ENCODE data around the gene CITED4.

The CITED4 gene

DNA sequence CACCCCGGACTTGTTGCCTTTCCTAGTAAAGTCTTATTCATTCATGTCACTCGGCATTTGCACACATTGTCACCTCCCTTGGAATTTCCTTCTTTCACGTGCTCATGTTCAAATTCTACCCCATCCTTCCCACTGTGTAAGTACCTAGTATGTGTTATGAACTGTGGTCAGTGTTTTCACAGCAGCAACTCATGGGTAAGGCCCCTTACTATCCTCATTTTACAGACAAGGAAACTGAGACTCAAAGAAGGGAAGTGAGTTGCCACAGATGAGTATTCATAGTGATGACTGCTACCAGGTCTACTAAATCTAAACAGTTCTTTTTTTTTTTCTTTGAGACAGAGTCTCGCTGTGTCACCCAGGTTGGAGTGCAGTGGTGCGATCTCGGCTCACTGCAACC lies 10.5 kb downstream of the CITED4 start:
- DNase-seq = no peak

DNA sequence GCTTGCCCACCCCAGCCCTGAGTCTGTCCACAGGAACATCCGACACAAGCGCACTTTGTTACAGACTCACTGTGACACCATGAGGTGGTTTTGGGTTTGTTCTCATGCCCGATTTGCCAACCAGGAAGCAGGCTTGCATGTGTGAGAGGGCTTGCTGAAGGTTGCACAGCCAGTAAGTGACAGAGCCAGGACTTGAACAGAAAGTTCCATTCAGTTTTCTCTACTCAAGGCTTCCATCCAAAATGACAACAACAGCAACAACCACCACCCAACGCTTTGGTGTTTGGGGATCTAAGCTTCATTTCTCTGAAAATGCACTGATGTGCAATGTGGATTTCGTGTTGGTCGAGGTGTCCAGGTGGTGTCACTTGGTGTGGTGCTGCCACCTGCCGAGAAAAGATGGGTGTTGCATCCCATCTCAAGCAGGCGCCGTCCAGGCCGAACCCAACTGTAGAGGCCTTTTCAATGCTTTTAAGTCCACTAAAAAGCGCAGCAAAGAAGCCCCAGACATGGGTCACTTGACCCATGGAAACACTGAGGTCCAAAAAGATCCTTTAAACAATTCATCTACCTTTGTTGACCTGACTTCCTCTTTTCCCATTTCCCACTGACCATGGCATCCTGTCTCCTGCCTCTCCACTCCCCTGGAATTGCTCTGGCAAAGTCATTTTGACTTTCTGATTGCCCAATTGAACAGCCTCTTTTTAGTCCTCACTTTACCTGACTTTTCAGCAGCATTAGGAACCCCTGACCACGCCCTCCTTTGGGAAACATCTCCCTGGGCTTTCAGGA lies 12.2 kb downstream of the CITED4 start:
- DNase-seq = peak; percentile 88

DNA sequence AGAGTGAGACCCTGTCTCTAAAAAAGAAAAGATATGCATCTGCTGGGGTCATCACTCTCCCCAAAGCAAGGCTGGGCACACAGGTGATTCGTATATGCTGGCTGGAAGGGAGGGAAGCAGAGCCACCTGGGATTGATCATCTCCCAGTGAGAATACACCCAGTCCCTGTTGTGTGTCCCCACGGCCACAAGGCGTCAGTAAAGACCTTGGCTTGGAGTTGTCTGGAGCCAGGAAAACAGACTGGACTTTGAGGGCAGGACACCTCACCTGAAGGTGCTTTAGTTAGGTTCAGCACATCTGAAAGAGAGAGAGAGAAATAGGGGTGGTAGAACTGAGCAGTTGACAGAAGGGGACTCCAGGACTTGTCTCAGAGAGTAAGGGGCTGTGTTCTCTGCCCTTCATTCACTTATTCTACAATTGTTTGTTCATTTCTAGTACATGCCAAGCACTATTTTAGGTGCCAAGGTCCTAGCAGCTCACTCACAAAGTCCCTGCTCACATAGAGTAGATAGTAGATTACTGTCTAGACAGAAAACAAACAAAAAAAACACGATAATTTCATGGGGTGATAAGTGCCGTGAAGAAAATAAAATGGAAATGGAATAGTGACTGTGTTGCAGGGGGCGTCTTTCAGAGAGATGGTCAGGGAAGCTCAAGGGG lies 13.5 kb downstream of the CITED4 start:
- peak; percentile 73 for DNase-seq

DNA sequence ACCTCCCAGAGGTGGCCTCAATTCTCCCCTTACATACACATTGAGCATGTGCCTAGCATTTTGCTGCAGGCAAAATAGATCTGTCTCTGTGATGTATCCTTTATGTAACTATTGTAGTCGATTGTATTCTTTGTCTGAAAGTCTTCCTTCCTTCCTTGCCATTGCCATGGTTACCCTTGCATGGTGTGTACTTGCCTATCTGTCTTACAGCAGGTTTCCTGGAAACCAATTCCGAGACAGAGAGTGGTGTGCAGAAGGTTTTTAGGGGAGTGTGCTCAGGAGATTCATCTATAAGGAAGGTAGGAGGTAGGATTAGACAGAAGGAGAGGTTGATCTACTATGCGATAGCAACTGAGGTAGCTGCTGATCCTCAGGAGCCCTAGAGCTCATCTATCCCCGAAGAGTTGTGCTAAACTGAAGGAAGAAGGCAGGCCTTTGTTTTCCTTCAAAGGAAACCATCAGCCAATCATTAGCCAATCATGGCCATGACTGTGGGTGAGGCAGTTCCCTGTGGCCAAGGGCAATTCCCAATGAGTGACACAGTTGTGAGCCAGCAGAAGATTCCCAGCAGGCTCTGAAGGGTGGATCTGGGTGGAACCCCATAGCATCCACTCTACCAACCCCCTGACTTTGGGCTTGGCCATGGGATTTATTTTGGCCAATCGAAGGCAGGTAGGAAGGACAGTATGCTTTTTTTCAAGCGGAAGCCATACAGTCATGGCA lies 15.0 kb downstream of the CITED4 start:
- no peak for DNase-seq

DNA sequence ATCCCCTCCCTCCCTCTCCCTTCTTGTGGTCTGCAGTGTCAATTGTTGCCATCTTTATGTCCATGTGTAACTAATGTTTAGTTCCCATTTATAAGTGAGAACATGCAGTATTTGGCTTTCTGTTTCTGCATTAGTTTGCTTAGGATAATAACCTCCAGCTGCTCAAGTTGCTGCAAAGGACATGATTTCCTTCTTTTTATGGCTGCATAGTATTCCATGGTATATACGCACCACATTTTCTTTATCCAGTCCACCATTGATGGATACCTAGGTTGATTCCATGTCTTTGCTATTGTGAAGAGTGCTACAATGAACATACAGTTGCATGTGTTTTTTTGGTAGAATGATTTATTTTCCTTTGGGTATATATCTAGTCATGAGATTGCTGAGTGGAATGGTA lies 16.3 kb downstream of the CITED4 start:
- no peak for DNase-seq

DNA sequence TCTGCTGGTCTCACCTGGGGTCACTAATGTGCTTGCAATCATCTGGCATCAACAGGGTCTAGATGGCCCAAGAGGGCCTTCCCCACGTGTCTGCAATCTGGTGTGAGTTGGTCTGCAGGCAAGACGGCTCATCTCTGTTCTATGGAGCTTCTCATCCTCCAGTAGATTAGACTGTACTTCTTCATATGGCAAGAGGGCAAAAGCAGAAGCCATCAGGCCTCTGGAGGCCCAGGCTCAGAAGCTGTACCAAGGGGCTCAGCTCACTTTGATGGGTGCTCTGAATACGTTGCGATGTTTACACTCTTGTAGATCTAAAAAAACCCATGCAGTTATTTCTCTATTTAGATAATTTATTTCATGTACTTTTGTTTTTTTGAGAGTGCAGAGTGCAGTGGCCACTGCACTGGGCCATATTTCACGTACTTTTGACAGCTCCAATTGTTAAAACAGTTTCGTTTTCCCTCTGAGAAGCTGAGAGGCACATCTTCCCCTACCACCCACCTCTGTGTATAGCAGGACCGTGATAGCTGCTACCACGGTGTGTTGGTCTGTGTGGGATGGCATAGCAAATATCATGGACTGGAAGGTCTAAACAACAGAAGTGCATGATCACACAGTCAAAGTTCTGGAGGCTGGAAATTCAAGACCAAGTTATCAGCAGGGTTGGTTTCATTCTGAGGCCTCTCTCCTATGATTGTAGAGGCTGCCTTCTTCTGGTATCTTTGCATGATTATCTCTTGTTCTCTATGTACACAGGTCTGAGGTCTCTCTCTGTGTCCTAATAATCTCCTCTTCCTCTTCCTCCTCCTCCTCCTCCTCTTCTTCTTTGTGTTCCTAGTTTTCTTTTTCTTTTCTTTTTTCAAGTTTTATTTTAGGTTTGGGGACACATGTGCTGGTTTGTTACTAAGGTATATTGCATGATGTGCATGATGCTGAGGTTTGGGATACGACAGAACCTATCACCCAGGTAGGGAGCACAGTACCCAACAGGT lies 17.0 kb downstream of the CITED4 start:
- DNase-seq = no peak

DNA sequence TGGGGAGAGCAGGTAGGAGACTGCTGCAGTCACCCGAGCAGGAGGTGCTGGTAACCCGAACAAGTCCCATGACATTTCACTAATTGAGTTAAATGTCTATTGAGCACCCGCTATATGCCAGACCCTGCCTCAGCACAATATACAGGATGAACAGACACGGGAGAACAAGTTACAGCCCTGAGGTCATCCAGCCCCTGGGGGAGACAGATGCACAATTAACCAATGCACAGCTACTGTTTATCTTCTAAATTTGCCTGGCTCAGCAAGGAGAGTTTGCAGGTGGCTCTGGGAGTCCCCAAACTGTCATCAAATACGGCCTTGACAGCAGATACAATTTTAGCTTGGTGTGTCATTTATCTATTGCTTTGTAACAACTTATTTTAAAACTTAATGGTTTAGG lies 18.1 kb downstream of the CITED4 start:
- no peak for DNase-seq

DNA sequence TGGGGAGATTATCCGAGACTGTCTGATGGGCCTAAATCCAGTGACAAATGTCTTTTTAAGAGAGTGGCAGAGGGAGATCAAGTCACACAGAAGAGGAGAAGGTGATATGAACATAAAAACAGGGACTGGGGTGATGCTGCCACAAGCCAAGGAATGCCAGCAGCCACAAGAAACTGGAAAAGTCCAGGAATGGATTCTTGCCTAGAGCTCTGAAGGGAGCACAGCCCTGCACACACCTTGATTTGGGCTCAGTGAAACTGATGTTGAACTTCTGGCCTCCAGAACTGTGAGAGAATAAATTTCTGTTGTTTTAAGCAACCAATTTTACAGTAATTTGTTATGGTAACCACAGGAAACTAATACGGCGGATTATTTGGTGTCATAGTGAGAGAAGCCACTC lies 19.5 kb downstream of the CITED4 start:
- no peak for DNase-seq

DNA sequence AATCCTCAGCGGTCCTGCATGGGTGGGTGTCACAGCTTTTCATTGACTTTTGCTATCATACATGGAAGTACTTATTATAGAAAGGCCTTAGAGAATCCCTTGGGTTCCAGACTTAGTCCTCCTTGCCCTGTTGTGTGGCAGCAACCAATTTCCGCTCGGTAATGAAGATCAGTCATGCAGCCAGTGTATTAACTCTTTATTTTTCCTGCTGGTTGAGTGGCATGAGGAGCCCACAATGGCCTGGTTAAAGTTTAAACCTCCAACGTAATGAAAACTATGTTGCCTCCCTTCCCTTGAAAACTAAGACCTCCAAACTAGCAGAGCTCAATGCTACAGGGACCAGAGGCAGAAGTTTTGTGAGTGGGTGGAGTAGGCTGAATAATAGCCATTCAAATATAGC lies 20.0 kb downstream of the CITED4 start:
- DNase-seq = no peak

DNA sequence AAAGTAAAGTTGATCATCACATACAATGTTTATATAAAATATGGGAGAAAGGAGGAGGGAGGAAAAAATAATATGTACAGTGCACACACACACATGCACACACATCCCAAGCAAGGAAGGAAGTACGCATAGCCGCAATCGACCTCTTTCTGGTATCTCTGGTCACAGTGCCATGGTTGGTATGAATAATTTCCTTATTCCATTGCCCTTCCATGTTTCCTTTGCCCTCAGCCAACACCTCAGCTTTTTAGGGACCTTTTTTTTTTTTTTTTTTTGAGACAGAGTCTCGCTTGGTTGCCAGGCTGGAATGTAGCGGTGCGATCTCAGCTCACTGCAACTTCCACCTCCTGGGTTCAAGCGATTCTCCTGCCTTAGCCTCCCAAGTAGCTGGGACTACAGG lies 20.6 kb downstream of the CITED4 start:
- DNase-seq = no peak

DNA sequence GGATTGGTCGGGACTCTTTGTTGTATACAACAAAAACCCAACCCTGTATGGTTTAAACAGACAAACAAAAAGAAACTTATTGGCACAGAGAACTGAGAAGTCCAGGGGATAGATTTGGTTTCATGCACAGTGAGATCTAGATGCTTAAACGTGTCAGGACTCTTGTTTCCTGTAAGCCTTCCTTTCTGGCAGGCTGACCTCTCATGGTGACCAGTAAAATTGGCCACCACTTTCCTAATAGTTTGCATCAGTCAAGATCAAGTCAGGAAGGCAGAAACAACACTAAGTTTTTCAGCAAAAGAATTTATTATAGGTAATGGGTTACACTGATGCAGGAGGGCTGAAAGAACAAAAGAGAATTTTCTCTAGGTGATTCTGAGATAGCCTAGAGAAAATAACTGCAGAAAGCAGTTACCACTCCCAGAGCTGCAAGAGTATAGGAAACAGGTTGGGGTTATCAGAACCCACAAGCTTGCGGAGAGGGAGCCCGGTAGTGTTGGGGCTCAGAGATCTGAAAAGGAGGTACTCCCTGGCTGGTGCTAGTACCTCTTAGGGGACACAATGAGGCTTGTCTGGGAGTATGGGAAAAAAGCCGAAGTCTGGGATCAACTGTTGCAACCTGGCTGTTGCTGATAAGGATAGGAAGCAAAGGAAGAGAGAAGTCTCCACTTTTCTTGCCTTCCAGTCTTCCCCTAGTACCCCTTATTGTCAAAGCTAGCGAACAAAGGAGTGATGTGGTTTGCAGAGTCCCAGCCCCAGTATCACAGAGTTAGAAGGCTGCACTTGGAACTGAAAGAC lies 21.4 kb downstream of the CITED4 start:
- DNase-seq = no peak

DNA sequence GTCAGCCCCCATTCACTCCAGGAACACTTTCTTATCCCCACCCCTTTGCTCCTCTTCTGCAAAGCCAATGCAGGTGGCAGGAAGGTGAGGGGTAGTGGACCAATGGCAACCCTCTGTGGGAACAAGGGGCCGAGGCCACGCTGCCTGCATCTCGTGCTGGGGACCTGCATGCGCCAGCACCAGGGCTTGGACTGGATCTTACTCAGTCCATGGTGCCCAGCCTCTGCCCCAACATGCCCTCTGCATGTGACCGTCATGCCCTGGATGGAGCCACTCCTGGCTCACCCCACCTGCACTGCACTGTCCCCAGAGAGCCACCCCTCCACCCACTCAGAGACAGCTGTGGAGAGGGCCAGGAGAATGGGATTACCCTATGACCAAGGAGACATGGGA lies 22.2 kb downstream of the CITED4 start:
- no peak for DNase-seq

DNA sequence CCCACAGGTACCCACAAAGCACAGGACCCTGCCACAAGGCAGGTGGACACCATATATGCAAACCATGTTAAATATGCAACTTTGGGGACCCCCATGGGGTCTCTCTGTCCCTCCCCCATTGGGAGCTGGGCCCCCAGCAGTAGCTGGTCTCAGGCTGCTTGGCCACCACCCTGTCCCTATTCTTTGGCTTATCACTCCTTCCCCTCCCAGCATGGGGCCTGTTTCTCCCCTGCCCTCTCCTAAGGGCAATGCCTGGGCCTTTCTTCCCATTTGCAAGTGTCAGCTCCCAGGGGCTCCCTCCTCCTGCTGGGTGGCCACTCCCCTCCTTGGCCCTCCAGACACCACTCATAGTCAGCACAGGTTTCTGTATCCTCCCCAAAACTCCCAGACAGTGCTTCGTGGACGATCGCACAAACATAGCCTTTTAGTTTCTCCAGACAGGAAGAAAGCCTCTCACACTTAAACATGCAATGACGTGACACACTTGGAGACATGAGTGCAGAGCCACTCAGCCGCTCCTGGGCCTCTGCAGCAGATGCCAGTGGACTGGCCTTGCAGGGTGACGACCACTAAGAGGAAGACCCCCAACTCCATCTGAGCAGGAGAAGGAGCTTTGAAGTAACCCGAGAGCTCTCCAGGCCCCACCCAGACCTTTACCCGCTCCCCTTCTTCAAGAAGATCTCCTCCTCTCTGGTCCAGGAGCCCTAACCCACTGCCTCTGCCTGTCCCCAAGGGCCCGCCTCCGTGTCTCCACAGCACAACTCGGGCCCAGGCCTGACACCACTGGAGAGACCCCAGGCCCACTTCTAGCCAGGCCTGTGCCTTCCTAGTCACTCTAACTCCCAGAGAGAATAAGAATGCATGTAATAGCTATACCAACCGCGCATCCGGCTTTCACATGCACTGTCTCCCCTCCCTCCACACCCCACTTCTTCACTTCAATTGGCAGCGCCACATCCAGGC lies 22.9 kb downstream of the CITED4 start:
- DNase-seq = no peak

DNA sequence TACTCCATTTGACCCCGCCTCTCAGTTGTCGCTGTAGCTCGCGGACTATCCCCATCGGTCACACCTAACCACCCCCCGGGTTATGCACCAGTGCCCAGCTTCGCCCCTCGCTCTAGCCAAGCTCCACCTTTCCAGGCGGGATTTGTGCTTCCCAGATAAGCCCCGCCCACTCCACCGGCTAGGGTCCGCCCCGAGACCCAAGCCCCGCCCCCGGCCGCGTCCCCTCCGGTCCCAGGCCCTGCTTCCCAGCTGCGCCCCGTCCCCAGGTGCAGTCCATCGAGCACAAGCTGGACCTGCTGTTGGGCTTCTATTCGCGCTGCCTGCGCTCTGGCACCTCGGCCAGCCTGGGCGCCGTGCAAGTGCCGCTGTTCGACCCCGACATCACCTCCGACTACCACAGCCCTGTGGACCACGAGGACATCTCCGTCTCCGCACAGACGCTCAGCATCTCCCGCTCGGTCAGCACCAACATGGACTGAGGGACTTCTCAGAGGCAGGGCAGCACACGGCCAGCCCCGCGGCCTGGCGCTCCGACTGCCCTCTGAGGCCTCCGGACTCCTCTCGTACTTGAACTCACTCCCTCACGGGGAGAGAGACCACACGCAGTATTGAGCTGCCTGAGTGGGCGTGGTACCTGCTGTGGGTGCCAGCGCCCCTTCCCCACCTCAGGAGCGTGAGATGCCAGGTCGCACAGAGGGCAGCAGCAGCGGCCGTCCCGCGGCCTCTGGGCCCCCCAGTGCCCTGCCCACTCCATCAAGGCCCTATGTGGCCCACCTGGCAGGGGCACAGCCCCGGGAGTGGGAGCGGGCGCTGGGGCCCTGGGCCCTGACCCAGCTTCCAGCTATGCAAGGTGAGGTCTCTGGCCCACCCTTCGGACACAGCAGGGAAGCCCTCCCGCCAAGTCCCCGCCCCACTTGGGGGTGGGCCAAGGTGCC lies 23.9 kb downstream of the CITED4 start:
- no peak for DNase-seq

DNA sequence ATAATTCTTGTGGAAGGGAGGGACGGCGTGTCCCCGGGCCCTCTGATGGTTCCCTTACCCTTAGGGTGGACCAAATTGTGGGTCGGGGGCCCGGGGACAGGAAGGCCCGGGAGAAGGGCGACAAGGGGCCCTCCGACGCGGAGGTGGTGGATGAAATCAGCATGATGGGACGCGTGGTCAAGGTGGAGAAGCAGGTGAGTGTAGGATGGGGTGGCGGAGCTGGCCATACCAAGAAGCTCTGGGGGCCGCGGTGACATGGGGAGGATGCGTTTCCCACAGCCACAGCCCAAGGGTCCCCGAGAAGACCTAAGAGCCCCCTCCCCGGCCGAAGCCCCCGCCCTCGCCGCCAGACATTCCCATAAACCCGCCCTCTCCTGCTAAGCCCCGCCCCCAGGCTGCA lies 24.6 kb downstream of the CITED4 start:
- no peak for DNase-seq

DNA sequence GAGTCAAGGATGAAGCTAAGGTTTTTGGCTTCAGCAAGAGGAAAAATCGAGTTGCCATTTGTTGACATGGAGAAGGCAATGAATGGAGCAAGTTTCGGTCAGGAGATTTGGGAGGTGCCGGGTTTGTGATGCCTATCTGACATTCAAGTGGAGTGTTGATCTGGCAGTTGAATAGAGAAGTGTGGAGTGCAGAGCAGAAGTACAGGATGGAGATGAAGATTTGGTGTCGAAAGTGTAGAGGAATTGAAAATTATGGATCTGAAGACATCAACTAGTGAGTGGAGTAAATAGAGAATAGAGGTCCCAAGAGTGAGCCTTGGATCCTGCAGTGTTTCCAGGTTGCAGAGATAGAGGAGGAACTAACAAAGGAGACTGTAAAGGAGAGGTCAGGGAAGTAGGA lies 25.9 kb downstream of the CITED4 start:
- no peak for DNase-seq

DNA sequence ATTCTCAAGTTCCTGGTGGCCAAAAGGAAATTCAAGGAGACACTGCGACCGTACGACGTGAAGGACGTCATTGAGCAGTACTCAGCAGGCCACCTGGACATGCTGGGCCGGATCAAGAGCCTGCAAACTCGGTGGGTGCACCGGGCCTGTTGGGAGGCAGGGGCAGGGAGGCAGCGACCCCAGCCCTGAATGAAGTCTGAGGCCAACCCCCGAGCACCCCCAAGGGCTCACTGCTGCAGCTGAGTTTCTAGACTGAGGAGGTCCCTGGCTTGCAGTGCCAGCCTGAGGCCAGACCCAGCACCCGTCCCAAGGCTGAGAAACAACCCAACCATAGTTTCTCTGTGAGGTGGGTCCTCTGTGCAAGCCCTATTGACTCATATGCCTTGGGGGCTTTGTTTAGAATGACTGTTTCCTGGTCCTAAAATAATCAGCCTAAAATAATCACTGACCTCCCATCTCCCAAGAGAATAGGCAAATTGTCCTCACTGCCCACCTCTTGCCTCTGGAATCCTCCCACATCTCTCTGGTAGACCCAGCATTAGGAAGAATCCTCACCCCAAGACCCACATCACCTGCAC lies 27.1 kb downstream of the CITED4 start:
- no peak for DNase-seq

DNA sequence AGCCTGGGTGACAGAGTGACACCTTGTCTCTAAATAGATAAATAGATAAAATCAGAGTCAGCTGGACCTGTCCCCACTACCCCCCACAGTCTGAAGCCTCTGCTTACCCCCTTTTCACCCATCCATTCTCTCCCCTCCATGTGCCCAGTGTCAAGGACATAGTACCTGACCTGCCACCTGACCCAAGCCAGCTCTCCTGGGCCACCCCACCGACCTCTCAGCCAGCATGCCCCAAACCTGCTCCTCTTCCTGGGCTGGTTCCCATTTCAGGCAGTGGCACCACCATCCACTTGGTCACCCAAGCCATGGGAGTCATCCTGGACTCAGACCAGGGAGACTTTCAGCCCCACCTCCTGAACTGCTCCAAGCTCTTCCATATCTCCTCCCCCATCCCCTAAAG lies 28.2 kb downstream of the CITED4 start:
- DNase-seq = no peak
